HepG2 (cell line): ENCODE results near the gene DDX20. TPM values are rescaled to one million over a fixed set of nuclear protein-coding genes. Genes with fewer than 3 reads are reported as not detected.

Source experiments
- ATAC-seq: fragments of 200-7000 bp; cut with Tn5 transposase; 3 replicates; pipeline ENCODE4 v1.9.1; 2020; ENCODE audit warnings: mild to moderate bottlenecking, moderate library complexity
- BruUV-seq: library from RNA; stranded (reverse); fragments of 400-500 nt; replicated peaks from 2 replicates; lab custom pipeline; 2021; lab: Mats Ljungman, UMichigan
- CTCF ChIA-PET: fragments of 300-600 bp; formaldehyde crosslinking; extraction: SDS; loops from one replicate; lab custom pipeline; 2021; ENCODE audit warnings: low total read pairs, inconsistent platforms, low intra/inter-chr PET ratio; lab: Yijun Ruan, JAX
- POLR2A ChIA-PET: fragments of 350-600 bp; sonication (Branson Sonifier 250); formaldehyde crosslinking; loops from one replicate; lab custom pipeline; 2020; ENCODE audit warnings: antibody characterized with exemption, inconsistent platforms; lab: Yijun Ruan, JAX
- DNase-seq: peaks from one replicate; pipeline ENCODE4 v3.0.0-alpha.2; 2015; ENCODE audit warnings: low spot score
- FAIRE-seq: peaks from 3 replicates; lab custom pipeline; 2011; peaks lifted over from hg19 to GRCh38; lab: Jason Lieb, UNC
- H2AFZ ChIP-seq: one replicate; pipeline ENCODE4 v1.6.1; 2011; ENCODE audit warnings: low read length, inconsistent platforms
- H3K27ac ChIP-seq: fragments of 300-600 bp; 3 replicates; pipeline ENCODE4 v1.8.0; 2011; ENCODE audit warnings: mixed run types, mild to moderate bottlenecking, mixed read lengths, low read length, inconsistent platforms; ENCODE audit not compliant: insufficient read depth; ENCODE audit errors: extremely low read length
- H3K27me3 ChIP-seq, 2 experiments: fragments of 200-600 bp in 1 of 2; 2 replicates in 1 of 2; 3 replicates in 1 of 2; pipeline versions ENCODE4 v1.6.0 to v1.8.0; 2011; ENCODE audit warnings: low read length in 2 of 2, mild to moderate bottlenecking in 2 of 2, moderate library complexity in 2 of 2, inconsistent platforms in 1 of 2; ENCODE audit not compliant: insufficient read depth in 2 of 2, control insufficient read depth in 1 of 2
- H3K36me3 ChIP-seq, 2 experiments: fragments of 200-600 bp in 1 of 2; replicated peaks in 1 of 2; 2 replicates in 1 of 2; 3 replicates in 1 of 2; pipeline versions ENCODE4 v1.5.1 to v1.8.0; 2011; ENCODE audit warnings: low read length in 2 of 2, inconsistent platforms in 1 of 2; ENCODE audit not compliant: insufficient read depth in 2 of 2, control insufficient read depth in 1 of 2
- H3K4me1 ChIP-seq: 2 replicates; pipeline ENCODE4 v1.5.1; 2012; ENCODE audit warnings: low read length, inconsistent platforms; ENCODE audit not compliant: insufficient read depth
- H3K4me2 ChIP-seq: 2 replicates; pipeline ENCODE4 v1.6.0; 2011; ENCODE audit warnings: low read depth, low read length, inconsistent platforms
- H3K4me3 ChIP-seq, 3 experiments: fragments of 200-600 bp in 1 of 3; sonication (generic), shearing (Covaris generic) in 1 of 3; replicated peaks in 1 of 3; 2 replicates each; pipeline ENCODE4 v1.5.1; 2011 to 2016; ENCODE audit warnings: low read length in 3 of 3, inconsistent platforms in 2 of 3, low read depth in 2 of 3, mild to moderate bottlenecking in 2 of 3, control low read depth in 1 of 3, mixed read lengths in 1 of 3; ENCODE audit not compliant: insufficient read depth in 1 of 3
- H3K79me2 ChIP-seq: one replicate; pipeline ENCODE4 v1.6.1; 2011; ENCODE audit warnings: low read length, inconsistent platforms; ENCODE audit not compliant: insufficient read depth
- H3K9ac ChIP-seq: 2 replicates; pipeline ENCODE4 v1.6.0; 2011; ENCODE audit warnings: mild to moderate bottlenecking, low read depth, low read length, inconsistent platforms; ENCODE audit not compliant: insufficient read depth
- H3K9me3 ChIP-seq: 2 replicates; pipeline ENCODE4 v1.5.1; 2012; ENCODE audit warnings: mild to moderate bottlenecking, low read length
- H4K20me1 ChIP-seq: 2 replicates; pipeline ENCODE4 v1.6.0; 2011; ENCODE audit warnings: inconsistent platforms, mild to moderate bottlenecking, low read length, moderate library complexity; ENCODE audit not compliant: insufficient read depth
- ATF6 ChIP-seq: sonication (generic); formaldehyde crosslinking; conservative IDR thresholded peaks from 2 replicates; pipeline ENCODE4 v1.4.0; 2020; ENCODE audit warnings: missing genetic modification reagents
- EHMT2 ChIP-seq: fragments of 200-600 bp; sonication (generic); IDR thresholded peaks from 2 replicates; pipeline ENCODE4 v1.7.0; 2017; ENCODE audit warnings: antibody characterized with exemption, low read depth, low read length, borderline replicate concordance
- HMG20A ChIP-seq: IDR thresholded peaks from 2 replicates; pipeline ENCODE4 v1.6.1; 2016; ENCODE audit warnings: borderline replicate concordance
- KLF9 ChIP-seq: IDR thresholded peaks from 2 replicates; pipeline ENCODE4 v1.6.1; 2016; ENCODE audit warnings: low read depth
- MED1 ChIP-seq: sonication (generic); formaldehyde crosslinking; IDR thresholded peaks from 2 replicates; pipeline ENCODE4 v1.4.0; 2020; ENCODE audit warnings: missing genetic modification reagents
- NR3C1 ChIP-seq: sonication (generic); formaldehyde crosslinking; IDR thresholded peaks from 2 replicates; pipeline ENCODE4 v1.4.0; 2020; ENCODE audit warnings: missing genetic modification reagents
- PLSCR1 ChIP-seq: sonication (generic); formaldehyde crosslinking; IDR thresholded peaks from 2 replicates; pipeline ENCODE4 v1.5.0; 2020; ENCODE audit warnings: missing genetic modification reagents, mild to moderate bottlenecking, borderline replicate concordance
- PRMT3 ChIP-seq: sonication (generic); formaldehyde crosslinking; IDR thresholded peaks from 2 replicates; pipeline ENCODE4 v1.8.1; 2022; ENCODE audit warnings: low read depth, mild to moderate bottlenecking, moderate library complexity, missing genetic modification reagents, borderline replicate concordance
- RFX1 ChIP-seq: fragments of 450-650 bp; IDR thresholded peaks from 2 replicates; pipeline ENCODE4 v1.6.1; 2017
- RXRB ChIP-seq: IDR thresholded peaks from 2 replicates; pipeline ENCODE4 v1.6.1; 2016; ENCODE audit warnings: borderline replicate concordance, missing genetic modification reagents, missing compliant biosample characterization
- SRSF9 ChIP-seq: fragments of 200-400 bp; formaldehyde crosslinking; IDR thresholded peaks from 2 replicates; pipeline ENCODE4 v1.6.1; 2018; ENCODE audit warnings: borderline replicate concordance, mild to moderate bottlenecking, low read depth, low read length; ENCODE audit not compliant: insufficient read depth, poor library complexity, severe bottlenecking
- TCF7 ChIP-seq: sonication (generic); IDR thresholded peaks from 2 replicates; pipeline ENCODE4 v1.6.1; 2016; ENCODE audit warnings: antibody characterized with exemption, low read depth
- TOE1 ChIP-seq: sonication (generic); formaldehyde crosslinking; IDR thresholded peaks from 2 replicates; pipeline ENCODE4 v1.4.0; 2020; ENCODE audit warnings: mild to moderate bottlenecking, missing genetic modification reagents
- ZBTB38 ChIP-seq: sonication (generic); formaldehyde crosslinking; IDR thresholded peaks from 2 replicates; pipeline ENCODE4 v1.5.1; 2020; ENCODE audit warnings: mild to moderate bottlenecking, missing genetic modification reagents
- ZNF124 ChIP-seq: sonication (generic); formaldehyde crosslinking; IDR thresholded peaks from 2 replicates; pipeline ENCODE4 v1.4.0; 2020; ENCODE audit warnings: missing genetic modification reagents
- ZNF143 ChIP-seq: sonication (generic); formaldehyde crosslinking; IDR thresholded peaks from 2 replicates; pipeline ENCODE4 v1.4.0; 2020; ENCODE audit warnings: missing genetic modification reagents
- ZNF232 ChIP-seq: sonication (generic); formaldehyde crosslinking; IDR thresholded peaks from 2 replicates; pipeline ENCODE4 v1.4.0; 2020; ENCODE audit warnings: missing genetic modification reagents, borderline replicate concordance
- ZNF446 ChIP-seq: sonication (generic); formaldehyde crosslinking; IDR thresholded peaks from 2 replicates; pipeline ENCODE4 v1.5.0; 2020; ENCODE audit warnings: mild to moderate bottlenecking, missing genetic modification reagents
- ZNF629 ChIP-seq: sonication (generic); formaldehyde crosslinking; conservative IDR thresholded peaks from 2 replicates; pipeline ENCODE4 v1.5.0; 2020; ENCODE audit warnings: missing genetic modification reagents
- ZNF670 ChIP-seq: sonication (generic); formaldehyde crosslinking; IDR thresholded peaks from 2 replicates; pipeline ENCODE4 v1.8.0; 2022; ENCODE audit warnings: mild to moderate bottlenecking, missing genetic modification reagents, borderline replicate concordance
- ZNF674 ChIP-seq: sonication (generic); formaldehyde crosslinking; IDR thresholded peaks from 2 replicates; pipeline ENCODE4 v1.5.0; 2020; ENCODE audit warnings: low read depth, mild to moderate bottlenecking, missing genetic modification reagents
- WGBS: methylation state at CpG from one replicate; pipeline ENCODE4 v1.1.6; 2017; ENCODE audit warnings: low lambda C conversion rate; 5-methylcytosine and 5-hydroxymethylcytosine counted together
- in situ Hi-C: cut with HindIII; loops from 2 replicates; pipeline ENCODE4 v1.10.0; 2017; ENCODE audit warnings: low pct_unique_long_range_greater_than_20kb; ENCODE audit not compliant: extremely low pct_ligation_motif_present
- intact Hi-C: fragments of 100-400 bp; cut with micrococcal nuclease; formaldehyde crosslinking; loops from one replicate; pipeline ENCODE4 v1.10.0; 2022; ENCODE audit not compliant: unreplicated experiment
- polyA plus RNA-seq, 8 experiments: library from polyadenylated mRNA; depleted of rRNA in 3 of 8; stranded (reverse) in 7 of 8; unstranded in 1 of 8; fragments of >200 nt; fragmentation: Illumina TruSeq in 4 of 8; extraction: Trizol in 4 of 8; gene quantifications; 2 replicates each; pipeline versions ENCODE4 v1.2.1 to v1.2.3, GENCODE V29; 2011 to 2016; ENCODE audit warnings: low read depth in 4 of 8, missing spikeins in 1 of 8, mixed read lengths in 1 of 8; ENCODE audit not compliant: insufficient read depth in 1 of 8
- total RNA-seq, 5 experiments: library from RNA; depleted of rRNA; stranded (reverse); fragments of >200 nt; fragmentation: Illumina TruSeq; extraction: Trizol; gene quantifications; 2 replicates each; pipeline ENCODE4 v1.2.3, GENCODE V29; 2016; ENCODE audit warnings: low read depth in 1 of 5

Gene DDX20
- total and polyA plus RNA-seq, 2 of the 13 experiments (the other 11 are each of a cell fraction or from before 2014, with no cell fraction given) = 4.0 to 14.3 TPM

DNA sequence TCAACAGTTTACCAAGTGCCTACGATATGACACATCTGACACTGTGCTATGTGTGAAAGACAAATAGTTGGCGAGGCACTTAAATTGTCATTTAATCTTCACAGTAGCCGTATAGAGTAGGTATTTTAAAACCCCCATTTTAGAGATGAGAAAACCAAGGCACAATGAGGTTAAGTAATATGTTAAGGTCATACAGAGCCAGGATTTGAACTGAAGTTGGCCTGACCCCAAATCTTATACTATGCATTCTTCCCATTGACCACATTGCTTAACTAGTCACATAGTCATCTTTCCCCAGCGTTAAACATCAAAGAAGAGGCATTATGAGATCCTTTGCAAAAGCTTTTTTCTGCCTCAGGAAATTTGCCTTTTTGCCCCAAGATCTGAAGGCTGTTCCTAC, 20.4 kb upstream of the DDX20 start (continued):
- no peak for TF ChIP-seq ATF6 (CRISPR knock-in tag)
- no peak for TF ChIP-seq SRSF9
- TF ChIP-seq ZNF629 (CRISPR knock-in tag) = peak; percentile 65
- no peak for TF ChIP-seq ZNF674 (CRISPR knock-in tag)
- TF ChIP-seq KLF9 = no peak

DNA sequence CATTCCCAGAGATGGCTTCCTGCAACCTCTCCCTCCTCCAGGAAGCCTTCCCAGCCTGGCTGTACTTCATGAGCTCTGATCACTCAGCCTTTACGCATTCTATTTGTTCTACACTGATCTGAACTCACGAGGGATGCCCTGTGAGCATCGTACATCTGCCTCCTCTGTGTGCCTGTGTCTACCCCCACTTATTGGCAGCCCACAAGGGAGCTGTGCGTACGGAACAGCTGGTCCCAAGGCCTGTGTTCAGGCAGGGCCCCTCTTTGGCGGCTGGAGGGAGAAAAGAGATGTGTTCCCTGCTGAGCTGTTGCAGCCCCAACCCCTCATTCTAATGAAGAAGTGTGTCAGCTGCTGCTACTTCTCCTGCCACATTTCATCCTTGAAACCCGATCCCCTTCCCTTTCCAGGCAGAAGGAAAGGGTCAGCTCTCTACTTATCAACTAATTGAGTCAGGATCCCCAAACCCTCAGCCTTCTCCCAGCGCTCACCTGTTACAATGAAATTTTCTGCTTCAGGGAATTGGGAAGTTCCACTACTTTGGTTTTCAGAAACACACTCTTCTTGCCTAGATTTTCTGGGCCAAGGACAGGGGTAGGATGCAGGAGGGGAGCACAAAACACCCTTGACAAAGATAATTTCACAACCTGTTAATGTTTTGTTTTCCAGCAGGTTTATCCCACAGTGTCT, 19.7 kb upstream of the DDX20 start:
- no peak for ATAC-seq
- CTCF ChIA-PET = no interaction called here
- TF ChIP-seq ZNF124 (CRISPR knock-in tag) (no peak), PRMT3 (no peak), ZBTB38 (CRISPR knock-in tag) (no peak), ZNF232 (CRISPR knock-in tag) (no peak), PLSCR1 (no peak), HMG20A (CRISPR knock-in tag) (no peak), ZNF143 (no peak), MED1 (CRISPR knock-in tag) (no peak), ZNF670 (CRISPR knock-in tag) (no peak), ZNF446 (CRISPR knock-in tag) (no peak), EHMT2 (no peak), NR3C1 (CRISPR knock-in tag) (no peak), RFX1 (no peak), TOE1 (CRISPR knock-in tag) (no peak), TCF7 (no peak), RXRB (no peak)

More for the DNA sequence above, 19.7 kb upstream of the DDX20 start:
- H3K4me1 ChIP-seq = peaks cover 93% of the 10 kb centered on the region
- FAIRE-seq (no peak), DNase-seq (no peak)
- intact Hi-C loops = no loop called here
- H3K79me2 ChIP-seq = peaks cover 18% of the 10 kb centered on the region
- WGBS = 97% methylated on average over 7 of the region's 8 CpGs
- H3K4me3 ChIP-seq = no peak overlapping the region
- POLR2A ChIA-PET = no interaction called here
- in situ Hi-C loops = no loop called here
- H2AFZ ChIP-seq = no peak overlapping the region
- H3K9me3 ChIP-seq = no peaks in the 10 kb centered on the region
- H3K9ac ChIP-seq = no peak overlapping the region
- BruUV-seq = no TSS peak
- no peak overlapping the region for H3K27ac ChIP-seq
- H3K36me3 ChIP-seq = no peaks in the 10 kb centered on the region
- H3K4me2 ChIP-seq = no peak overlapping the region
- no peaks in the 10 kb centered on the region for H4K20me1 ChIP-seq
- 0 out of 5 replicates have a peak, but pooled peaks cover 0 to under 1% of the 10 kb centered on the region in 2 experiments for H3K27me3 ChIP-seq
